NCI-H510A treated with DMSO at 0.1 percent for 48 hours (cell line): ENCODE results near the gene MYOZ1.
"Not testable (repeated sequence)": the region's sequence is repeated elsewhere in the genome, so short reads cannot be mapped to it uniquely, and the experiment has no call there.

ENCODE experiments used
- DNase-seq: peaks from one replicate; lab custom pipeline; 2025; lab: John Stamatoyannopoulos, UW

The MYOZ1 gene

GRCh38 chr10:73647875-73648651 is 6.8 kb upstream of the MYOZ1 start:
- no peak for DNase-seq

GRCh38 chr10:73647211-73647874 is 6.1 kb upstream of the MYOZ1 start:
- peak; percentile 63 for DNase-seq

- DNase-seq, result no peak
Measured at GRCh38 chr10:73646598-73647041, 5.3 kb upstream of the MYOZ1 start.

GRCh38 chr10:73645251-73645650 is 4.0 kb upstream of the MYOZ1 start:
- no peak for DNase-seq

GRCh38 chr10:73644767-73645166 is 3.5 kb upstream of the MYOZ1 start:
- no peak for DNase-seq

GRCh38 chr10:73644015-73644743 is 2.9 kb upstream of the MYOZ1 start:
- DNase-seq, result peak; percentile 86

GRCh38 chr10:73643362-73643761 is 2.1 kb upstream of the MYOZ1 start:
- no peak for DNase-seq

GRCh38 chr10:73639286-73639685 is 2.0 kb downstream of the MYOZ1 start:
- DNase-seq, result no peak

GRCh38 chr10:73635781-73636180 is 5.5 kb downstream of the MYOZ1 start:
- DNase-seq, result no peak

GRCh38 chr10:73634421-73634820 is 6.9 kb downstream of the MYOZ1 start:
- no peak for DNase-seq

- no peak for DNase-seq
Measured at GRCh38 chr10:73629165-73629564, 12.1 kb downstream of the MYOZ1 start.

GRCh38 chr10:73628405-73628804 is 12.9 kb downstream of the MYOZ1 start:
- DNase-seq, result no peak

- DNase-seq, result no peak
Measured at GRCh38 chr10:73627300-73627699, 14.0 kb downstream of the MYOZ1 start.

GRCh38 chr10:73625884-73626752 is 15.2 kb downstream of the MYOZ1 start:
- DNase-seq, result peak; percentile 96

GRCh38 chr10:73625004-73625883 is 16.0 kb downstream of the MYOZ1 start:
- DNase-seq, result peak; percentile 47

GRCh38 chr10:73623056-73623455 is 18.2 kb downstream of the MYOZ1 start:
- DNase-seq, result no peak

GRCh38 chr10:73620974-73621373 is 20.3 kb downstream of the MYOZ1 start:
- DNase-seq, result not testable (repeated sequence)

GRCh38 chr10:73617143-73617542 is 24.1 kb downstream of the MYOZ1 start:
- DNase-seq, result not testable (repeated sequence)

- no peak for DNase-seq
Measured at GRCh38 chr10:73614720-73615119, 26.6 kb downstream of the MYOZ1 start.

GRCh38 chr10:73609116-73609515 is 32.2 kb downstream of the MYOZ1 start:
- no peak for DNase-seq

GRCh38 chr10:73601486-73601921 is 39.8 kb downstream of the MYOZ1 start:
- DNase-seq, result peak; percentile 90
